Activated gamma-delta T cell treated with anti-CD3 and anti-CD28 coated beads, Interleukin-2, amount 50 U/mL, for 16 hours (primary cell): ENCODE data around the gene GTF3C1.
"Not testable (repeated sequence)": the region's sequence is repeated elsewhere in the genome, so short reads cannot be mapped to it uniquely, and the experiment has no call there.

Source experiments
- DNase-seq: peaks from one replicate; pipeline ENCODE4 v3.0.0-alpha.2; 2020; ENCODE audit warnings: low read depth

Gene GTF3C1

DNA sequence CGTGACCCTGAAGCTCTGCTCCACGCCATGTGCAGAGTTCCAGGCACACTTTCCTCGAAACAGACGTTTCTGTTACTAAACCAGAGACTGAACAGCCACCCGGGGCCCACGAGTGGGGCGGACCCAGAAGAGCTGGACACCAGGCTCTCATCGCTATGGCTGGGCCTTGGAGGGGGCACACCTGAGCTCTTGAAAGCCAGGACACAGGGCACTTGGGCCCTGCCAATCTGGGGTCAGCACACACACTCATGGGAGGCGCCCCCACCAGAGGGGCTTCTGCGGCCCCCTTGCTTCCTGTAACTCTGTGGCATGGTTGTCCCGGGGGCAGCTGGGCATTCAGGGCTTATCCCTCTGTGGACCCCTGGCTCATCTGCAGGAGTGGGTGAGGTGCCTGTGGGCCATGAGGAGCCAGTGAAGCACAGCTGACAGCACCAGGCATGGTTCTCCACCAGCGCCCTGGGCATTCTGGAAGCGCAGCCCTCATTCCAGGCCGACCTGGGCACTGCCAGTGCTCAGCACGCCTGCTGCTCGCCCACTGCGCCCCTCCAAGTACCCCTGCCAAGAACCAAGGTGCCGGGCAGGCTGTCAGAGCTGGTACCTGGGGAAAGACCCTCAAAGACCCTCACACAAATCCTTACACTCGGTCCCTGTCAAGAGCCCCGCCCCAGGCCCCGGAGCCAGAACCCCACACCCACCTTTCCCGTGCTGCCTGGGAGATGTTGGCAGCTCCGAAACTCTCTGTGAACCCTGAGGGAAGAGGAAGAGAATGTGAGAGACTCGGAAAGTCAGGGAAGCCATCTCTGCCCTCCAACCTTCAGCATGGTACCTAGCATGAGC lies 86.6 kb downstream of the GTF3C1 start:
- no peak for DNase-seq

- DNase-seq = no peak
These were observed 87.4 kb downstream of the GTF3C1 start for GRCh38 chr16:27462200-27462845.

DNA sequence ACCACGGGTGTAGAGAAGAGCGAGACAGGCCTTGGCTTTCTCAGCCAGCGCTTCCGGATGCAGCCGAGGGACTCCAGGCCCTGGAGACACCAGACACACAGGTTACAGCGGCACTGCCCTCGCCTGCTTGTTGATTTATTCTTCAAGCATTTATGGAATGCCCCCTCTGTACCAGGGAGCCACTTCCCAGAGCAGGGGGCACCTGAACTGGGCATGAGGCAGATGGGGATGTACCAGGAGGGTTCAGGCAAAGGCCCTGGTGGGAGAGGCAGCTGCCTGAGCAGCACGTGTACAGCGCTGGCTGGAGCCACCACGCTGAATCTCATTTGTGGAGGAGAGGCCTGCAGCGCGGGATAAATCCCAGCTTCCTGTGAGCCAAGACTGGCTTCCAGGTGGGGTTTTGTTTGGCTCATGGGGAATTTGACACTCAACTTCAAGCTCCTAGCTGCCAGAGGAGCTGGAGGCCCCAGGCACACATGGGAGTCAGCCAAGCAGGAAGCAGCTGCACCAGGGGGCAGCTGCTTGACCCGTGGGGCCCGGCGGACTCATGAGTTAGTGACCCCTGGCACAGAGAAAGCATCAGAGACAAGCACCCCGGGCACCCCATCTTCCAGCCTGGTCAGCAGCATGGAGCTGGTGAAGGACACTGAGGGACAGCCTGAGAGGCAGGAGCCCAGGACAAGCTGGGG lies 88.1 kb downstream of the GTF3C1 start:
- DNase-seq = no peak

DNA sequence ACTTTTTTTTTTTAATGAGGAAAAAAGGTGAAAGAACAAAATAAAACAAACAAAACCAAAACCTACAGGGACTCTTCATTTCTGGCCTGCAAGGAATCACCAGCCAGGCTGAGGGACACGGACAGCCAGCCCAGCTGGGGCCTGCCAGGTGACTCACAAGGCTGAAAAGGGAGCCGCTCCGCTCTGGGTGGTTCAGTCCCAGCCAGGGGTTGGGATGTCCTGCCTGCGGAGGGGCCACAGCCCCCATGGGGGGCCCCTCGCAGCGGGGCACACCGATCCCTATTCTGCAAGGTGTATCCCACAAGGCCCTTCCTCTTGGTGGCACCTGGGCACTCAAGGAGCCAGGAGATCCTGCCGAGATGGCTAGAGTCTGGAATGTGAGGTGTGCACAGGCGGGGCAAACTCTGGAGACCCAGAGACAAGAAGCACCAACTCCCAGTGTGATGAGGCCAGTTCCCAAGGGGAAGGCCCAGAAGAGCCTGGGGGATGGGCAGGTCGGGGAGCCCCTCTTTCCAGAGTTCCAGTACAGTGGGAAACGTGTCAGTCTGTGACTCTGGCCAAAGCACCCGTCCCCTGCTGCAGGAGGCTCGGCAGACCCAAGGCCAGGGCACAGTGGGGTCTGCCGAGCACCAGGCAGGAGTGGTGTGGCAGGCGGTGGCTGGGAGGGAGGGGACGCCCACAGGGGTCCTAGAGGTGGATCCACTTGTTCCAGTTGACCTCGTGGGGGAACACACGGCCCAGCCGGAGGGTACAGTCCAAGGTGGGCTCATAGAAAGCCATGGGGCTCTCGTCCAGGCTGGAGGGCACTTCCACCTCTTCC lies 88.8 kb downstream of the GTF3C1 start:
- DNase-seq = no peak

GRCh38 chr16:27460213-27460612 lies 89.5 kb downstream of the GTF3C1 start:
- no peak for DNase-seq

DNA sequence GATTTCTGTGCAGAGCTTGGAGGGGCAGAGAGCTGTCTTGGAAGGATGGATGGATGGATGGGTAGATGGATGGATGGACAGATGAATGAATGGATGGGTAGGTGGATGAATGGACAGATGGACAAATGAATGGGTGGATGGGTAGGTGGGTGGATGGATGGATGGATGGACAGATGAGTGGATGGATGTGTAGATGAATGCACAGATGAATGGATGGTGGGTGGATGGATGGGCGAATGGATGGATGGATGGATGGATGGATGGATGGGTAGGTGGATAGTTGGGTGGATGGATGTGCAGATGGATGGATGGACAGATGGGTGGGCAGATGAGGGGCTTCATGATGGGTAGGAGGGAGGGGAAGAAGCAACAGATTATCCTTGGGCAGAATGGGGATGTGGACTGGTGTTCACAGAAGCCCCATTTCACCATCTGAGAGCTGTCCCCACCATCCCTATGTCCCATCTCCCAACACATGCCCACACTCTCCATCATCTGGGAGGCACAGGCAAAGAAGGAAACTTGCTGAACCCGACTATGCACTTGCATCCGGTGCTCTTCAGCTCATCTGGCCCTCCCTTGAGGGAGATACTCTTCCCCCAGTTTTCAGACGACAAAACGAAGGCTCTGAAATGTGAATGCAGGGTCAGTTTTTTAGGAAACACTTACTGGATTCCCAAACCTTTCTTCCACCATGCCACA lies 90.6 kb downstream of the GTF3C1 start:
- no peak for DNase-seq

- no peak for DNase-seq
These were observed 91.5 kb downstream of the GTF3C1 start for GRCh38 chr16:27458258-27458657.

DNA sequence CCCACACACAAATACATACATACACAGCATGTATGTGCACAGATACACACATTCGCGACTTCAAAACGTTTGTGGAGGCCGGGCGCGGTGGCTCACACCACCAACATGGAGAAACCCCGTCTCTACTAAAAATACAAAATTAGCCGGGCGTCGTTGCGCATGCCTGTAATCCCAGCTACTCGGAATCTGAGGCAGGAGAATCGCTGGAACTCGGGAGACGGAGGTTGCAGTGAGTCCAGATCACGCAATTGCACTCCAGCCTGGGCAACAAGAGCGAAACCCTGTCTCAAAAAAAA lies 92.2 kb downstream of the GTF3C1 start:
- not testable (repeated sequence) for DNase-seq

- no peak for DNase-seq
These were observed 94.0 kb downstream of the GTF3C1 start for GRCh38 chr16:27455700-27456099.

DNA sequence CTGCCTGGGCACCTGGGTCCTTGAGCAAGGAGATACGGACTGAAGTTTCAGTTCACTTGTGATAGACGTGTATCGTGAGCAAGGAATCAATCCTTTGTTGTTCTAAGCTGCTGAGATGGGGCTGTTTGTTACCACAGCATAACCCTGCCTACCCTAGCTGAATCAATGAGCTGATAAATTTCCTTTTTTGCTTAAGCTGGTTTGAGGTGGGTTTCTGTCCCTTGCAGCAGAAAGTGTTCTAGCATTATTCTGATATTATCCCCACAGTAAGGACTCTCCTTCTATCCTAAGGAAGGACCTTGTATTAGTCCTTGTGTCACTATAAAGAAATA lies 96.3 kb downstream of the GTF3C1 start:
- no peak for DNase-seq

DNA sequence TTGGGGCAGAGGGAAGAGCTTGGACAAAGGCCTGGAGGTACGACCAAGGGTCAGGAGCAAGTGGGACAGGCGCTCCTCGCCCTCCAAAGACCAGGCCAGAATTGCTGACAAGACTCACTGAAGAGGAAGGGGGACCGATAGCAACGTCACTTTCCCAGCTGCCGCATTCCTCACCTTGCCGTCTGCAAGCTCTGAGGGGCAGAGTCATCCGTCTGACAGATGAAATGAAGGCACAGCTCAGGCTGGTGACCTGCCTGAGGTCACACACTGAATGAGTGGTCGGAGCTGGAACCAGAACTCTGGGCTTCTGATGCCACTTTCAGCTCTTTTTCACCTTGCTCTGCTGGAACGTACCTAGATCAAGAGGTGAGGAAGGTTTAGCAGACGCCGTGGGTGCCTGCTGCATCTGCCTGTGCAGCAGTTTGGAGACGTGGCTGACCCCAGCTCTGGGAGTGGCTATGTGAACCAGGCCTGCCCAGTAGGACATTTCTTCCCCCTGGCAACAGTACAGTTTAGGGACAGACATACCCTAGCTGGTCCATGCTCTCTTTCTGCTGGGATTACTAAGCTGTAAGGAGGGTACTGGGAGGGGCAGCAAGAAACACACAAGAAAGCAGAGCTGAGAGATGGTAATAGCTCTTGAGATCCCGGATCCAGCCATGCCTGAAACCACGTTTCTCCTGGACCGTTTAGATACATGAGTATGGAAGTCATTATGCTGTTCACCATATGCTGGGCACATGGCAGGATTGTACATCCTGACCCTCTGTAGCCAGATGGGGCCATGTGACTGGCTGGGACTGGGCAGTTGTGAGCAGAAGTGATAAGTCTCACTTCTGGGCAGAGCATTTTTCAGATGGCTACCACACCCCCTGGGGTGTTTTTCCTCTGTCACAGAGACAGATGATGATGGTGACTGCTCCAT lies 96.9 kb downstream of the GTF3C1 start:
- no peak for DNase-seq

DNA sequence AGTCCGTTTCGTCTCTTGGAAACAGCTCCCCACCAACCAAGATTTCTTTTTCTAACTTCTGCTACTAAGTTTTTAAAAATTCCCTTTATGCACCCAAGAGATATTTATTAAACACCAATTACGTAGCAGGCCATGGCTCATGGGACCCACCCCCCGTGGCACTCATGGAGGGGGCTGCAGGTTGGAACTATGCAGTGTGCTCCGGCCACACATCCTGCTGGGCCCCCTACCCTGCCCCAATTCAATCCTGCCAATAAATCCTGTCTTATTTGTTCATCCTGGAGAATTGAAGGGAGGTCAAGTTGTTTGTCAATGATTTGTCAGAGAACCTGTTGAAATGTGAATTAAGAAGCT lies 99.5 kb downstream of the GTF3C1 start:
- no peak for DNase-seq

GRCh38 chr16:27449434-27450195 lies 100.1 kb downstream of the GTF3C1 start:
- peak; percentile 87 for DNase-seq

DNA sequence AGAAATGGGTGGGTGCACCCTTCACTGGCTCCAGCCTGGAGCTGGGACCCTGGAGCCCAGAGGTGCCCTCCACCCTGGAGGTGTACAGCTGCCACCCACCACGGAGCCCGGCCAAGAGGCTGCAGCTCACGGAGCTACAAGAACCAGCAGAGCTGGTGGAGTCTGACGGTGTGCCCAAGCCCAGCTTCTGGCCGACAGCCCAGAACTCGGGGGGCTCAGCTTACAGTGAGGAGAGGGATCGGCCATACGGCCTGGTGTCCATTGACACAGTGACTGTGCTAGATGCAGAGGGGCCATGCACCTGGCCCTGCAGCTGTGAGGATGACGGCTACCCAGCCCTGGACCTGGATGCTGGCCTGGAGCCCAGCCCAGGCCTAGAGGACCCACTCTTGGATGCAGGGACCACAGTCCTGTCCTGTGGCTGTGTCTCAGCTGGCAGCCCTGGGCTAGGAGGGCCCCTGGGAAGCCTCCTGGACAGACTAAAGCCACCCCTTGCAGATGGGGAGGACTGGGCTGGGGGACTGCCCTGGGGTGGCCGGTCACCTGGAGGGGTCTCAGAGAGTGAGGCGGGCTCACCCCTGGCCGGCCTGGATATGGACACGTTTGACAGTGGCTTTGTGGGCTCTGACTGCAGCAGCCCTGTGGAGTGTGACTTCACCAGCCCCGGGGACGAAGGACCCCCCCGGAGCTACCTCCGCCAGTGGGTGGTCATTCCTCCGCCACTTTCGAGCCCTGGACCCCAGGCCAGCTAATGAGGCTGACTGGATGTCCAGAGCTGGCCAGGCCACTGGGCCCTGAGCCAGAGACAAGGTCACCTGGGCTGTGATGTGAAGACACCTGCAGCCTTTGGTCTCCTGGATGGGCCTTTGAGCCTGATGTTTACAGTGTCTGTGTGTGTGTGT lies 100.9 kb downstream of the GTF3C1 start:
- no peak for DNase-seq

GRCh38 chr16:27447301-27447700 lies 102.4 kb downstream of the GTF3C1 start:
- no peak for DNase-seq

GRCh38 chr16:27446721-27447120 lies 103.0 kb downstream of the GTF3C1 start:
- DNase-seq = peak; percentile 78

DNA sequence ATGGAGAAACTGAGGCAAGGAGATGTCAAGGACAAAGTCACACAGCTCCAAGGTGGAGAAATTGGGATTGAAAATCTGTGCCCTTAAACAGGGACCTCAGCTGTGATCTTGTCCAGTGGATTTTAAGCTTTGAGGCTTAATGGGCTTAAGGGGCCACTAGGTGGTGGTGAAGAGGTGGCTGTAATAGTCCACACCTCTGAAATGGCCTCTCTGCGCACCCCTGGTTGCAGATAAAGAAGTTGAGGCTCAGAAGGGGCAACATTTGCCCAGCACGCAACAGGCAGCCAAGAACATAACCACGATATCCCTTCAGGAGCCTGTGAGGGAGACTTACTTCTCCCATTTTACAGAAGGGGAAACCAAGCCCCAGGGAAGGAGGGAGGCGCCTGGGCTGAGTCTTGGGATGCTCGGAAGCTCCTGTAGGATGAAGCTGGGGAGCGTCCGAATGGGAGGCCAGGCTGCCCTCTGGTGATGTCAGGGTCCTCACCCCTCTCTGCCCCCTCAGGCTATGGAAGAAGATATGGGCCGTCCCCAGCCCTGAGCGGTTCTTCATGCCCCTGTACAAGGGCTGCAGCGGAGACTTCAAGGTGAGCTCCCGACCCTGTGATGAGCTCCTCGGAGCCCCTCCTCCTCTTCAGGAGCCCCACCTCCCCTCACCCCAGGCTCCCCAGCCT lies 104.1 kb downstream of the GTF3C1 start:
- DNase-seq = no peak

- DNase-seq = no peak
These were observed 105.2 kb downstream of the GTF3C1 start for GRCh38 chr16:27444470-27444869.
